Loucy (cell line): ENCODE data around the gene UTP20.
"Not testable (repeated sequence)": the region's sequence is repeated elsewhere in the genome, so short reads cannot be mapped to it uniquely, and the experiment has no call there.

Experiments
- H2AFZ ChIP-seq: fragments of 200-600 bp; sonication (generic); 2 replicates; pipeline ENCODE4 v1.6.0; 2016; ENCODE audit warnings: antibody characterized with exemption, mild to moderate bottlenecking, low read length, moderate library complexity
- H3F3A ChIP-seq: fragments of 200-600 bp; 2 replicates; pipeline ENCODE4 v1.6.0; 2016; ENCODE audit warnings: antibody characterized with exemption, low read depth, mild to moderate bottlenecking
- H3K27me3 ChIP-seq: fragments of 200-600 bp; sonication (generic); 2 replicates; pipeline ENCODE4 v1.6.1; 2014; ENCODE audit warnings: low read length, mild to moderate bottlenecking; ENCODE audit not compliant: insufficient read depth, poor library complexity, severe bottlenecking
- H3K36me3 ChIP-seq: fragments of 200-600 bp; sonication (generic); 2 replicates; pipeline ENCODE4 v1.6.1; 2016; ENCODE audit warnings: low read length; ENCODE audit not compliant: insufficient read depth
- H3K4me1 ChIP-seq: fragments of 200-600 bp; sonication (generic); 2 replicates; pipeline ENCODE4 v1.5.1; 2014; ENCODE audit warnings: low read length, mild to moderate bottlenecking; ENCODE audit not compliant: insufficient read depth, poor library complexity, severe bottlenecking
- H3K4me2 ChIP-seq: fragments of 200-600 bp; sonication (generic); 2 replicates; pipeline ENCODE4 v1.6.0; 2014; ENCODE audit warnings: antibody characterized with exemption, low read length, low read depth, mild to moderate bottlenecking; ENCODE audit not compliant: poor library complexity, severe bottlenecking
- H3K4me3 ChIP-seq: fragments of 200-600 bp; sonication (generic); 2 replicates; pipeline ENCODE4 v1.5.1; 2014; ENCODE audit warnings: low read length, mild to moderate bottlenecking, mixed read lengths; ENCODE audit not compliant: poor library complexity, severe bottlenecking
- H3K79me2 ChIP-seq: fragments of 200-600 bp; sonication (generic); 2 replicates; pipeline ENCODE4 v1.6.1; 2014; ENCODE audit warnings: low read length; ENCODE audit not compliant: insufficient read depth
- H3K9ac ChIP-seq: fragments of 200-600 bp; sonication (generic); 2 replicates; pipeline ENCODE4 v1.6.0; 2014; ENCODE audit warnings: mild to moderate bottlenecking, low read depth, low read length, moderate library complexity; ENCODE audit not compliant: poor library complexity, severe bottlenecking
- H3K9me2 ChIP-seq: fragments of 200-600 bp; sonication (generic); replicated peaks from 2 replicates; pipeline ENCODE4 v1.6.1; 2016; ENCODE audit warnings: low read depth, low read length, mixed read lengths
- H3K9me3 ChIP-seq: fragments of 200-600 bp; sonication (generic); 2 replicates; pipeline ENCODE4 v1.6.1; 2014; ENCODE audit warnings: mild to moderate bottlenecking, antibody characterized with exemption, low read length, low read depth; ENCODE audit not compliant: insufficient read depth
- H4K20me1 ChIP-seq: fragments of 200-600 bp; sonication (generic); 2 replicates; pipeline ENCODE4 v1.6.0; 2014; ENCODE audit warnings: antibody characterized with exemption, low read length, mild to moderate bottlenecking; ENCODE audit not compliant: insufficient read depth, poor library complexity, severe bottlenecking
- CTCF ChIP-seq: fragments of 200-600 bp; sonication (generic); conservative IDR thresholded peaks from 2 replicates; pipeline ENCODE4 v1.5.1; 2014; ENCODE audit warnings: mild to moderate bottlenecking, antibody characterized with exemption, low read length
- EZH2phosphoT487 ChIP-seq: fragments of 200-600 bp; IDR thresholded peaks from 2 replicates; pipeline ENCODE4 v1.6.1; 2018; ENCODE audit warnings: antibody characterized with exemption, mild to moderate bottlenecking, moderate library complexity, borderline replicate concordance

UTP20 gene

DNA sequence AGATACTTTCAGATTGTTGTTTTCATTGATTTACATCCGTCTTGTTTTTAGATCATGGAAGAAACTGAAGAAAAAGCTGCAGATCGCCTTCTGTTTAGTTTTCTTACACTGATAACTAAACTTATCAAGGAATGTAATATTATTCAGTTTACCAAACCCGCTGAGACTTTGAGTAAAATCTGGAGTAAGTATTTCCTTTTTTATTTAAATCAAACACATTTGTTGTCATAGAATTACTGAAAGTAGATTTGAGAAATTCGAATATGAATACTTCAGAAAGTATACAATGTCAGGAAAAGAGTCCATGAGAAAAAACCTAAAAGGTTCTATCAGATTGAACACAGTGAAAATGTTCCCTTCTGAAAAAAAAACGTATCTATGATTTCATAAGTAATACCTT is 95.7 kb downstream of the UTP20 start:
- Histone ChIP-seq H3K9me2 (no peaks in the 10 kb centered on the region), H3K9ac (no peak overlapping the region), H3K4me3 (no peak overlapping the region), H3K27me3 (no peaks in the 10 kb centered on the region), H3K9me3 (no peaks in the 10 kb centered on the region), H3K36me3 (peaks cover 46% of the 10 kb centered on the region; the same call in 1 of the 2 replicates), H4K20me1 (no peaks in the 10 kb centered on the region), H3F3A (no peaks in the 10 kb centered on the region), H3K4me1 (no peaks in the 10 kb centered on the region), H2AFZ (no peak overlapping the region), H3K4me2 (no peak overlapping the region), H3K79me2 (no peaks in the 10 kb centered on the region)
- TF ChIP-seq CTCF: no peak
- TF ChIP-seq EZH2phosphoT487: no peak

DNA sequence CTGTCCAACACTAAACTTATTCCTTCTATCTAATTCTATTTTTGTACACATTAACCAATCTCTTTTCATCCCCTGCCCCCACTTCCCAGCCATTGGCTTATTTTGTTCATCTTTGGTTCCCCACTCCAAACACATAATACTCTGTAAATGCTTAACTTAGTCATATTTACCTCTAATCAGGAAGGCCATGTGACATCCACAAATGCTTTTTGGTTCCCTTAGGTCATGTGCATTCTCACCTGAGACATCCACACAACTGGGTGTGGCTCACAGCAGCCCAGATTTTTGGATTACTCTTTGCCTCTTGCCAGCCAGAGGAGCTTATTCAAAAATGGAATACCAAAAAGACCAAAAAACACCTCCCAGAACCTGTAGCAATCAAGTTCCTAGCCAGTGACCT is 99.2 kb downstream of the UTP20 start:
- Histone ChIP-seq H3K9ac (no peak overlapping the region), H4K20me1 (no peaks in the 10 kb centered on the region), H3K36me3 (peaks cover 57% of the 10 kb centered on the region; the same call in 1 of the 2 replicates), H3K4me1 (no peaks in the 10 kb centered on the region), H3K27me3 (no peaks in the 10 kb centered on the region), H3K9me2 (no peaks in the 10 kb centered on the region), H3K4me3 (no peak overlapping the region), H3K4me2 (no peak overlapping the region), H2AFZ (no peak overlapping the region), H3F3A (no peaks in the 10 kb centered on the region), H3K79me2 (no peaks in the 10 kb centered on the region), H3K9me3 (no peaks in the 10 kb centered on the region)
- TF ChIP-seq CTCF: no peak
- TF ChIP-seq EZH2phosphoT487: no peak

DNA sequence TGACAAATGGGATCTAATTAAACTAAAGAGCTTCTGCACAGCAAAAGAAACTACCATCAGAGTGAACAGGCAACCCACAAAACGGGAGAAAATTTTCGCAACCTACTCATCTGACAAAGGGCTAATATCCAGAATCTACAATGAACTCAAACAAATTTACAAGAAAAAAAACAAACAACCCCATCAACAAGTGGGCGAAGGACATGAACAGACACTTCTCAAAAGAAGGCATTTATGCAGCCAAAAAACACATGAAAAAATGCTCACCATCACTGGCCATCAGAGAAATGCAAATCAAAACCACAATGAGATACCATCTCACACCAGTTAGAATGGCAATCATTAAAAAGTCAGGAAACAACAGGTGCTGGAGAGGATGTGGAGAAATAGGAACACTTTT is 111.3 kb downstream of the UTP20 start:
- not testable (repeated sequence) for H3K79me2 ChIP-seq, H2AFZ ChIP-seq, H3K4me2 ChIP-seq, H3K4me1 ChIP-seq, H3K4me3 ChIP-seq, H3F3A ChIP-seq, H3K9me2 ChIP-seq, H4K20me1 ChIP-seq, H3K9ac ChIP-seq, H3K9me3 ChIP-seq, H3K27me3 ChIP-seq
- peaks cover 52% of the 10 kb centered on the region for H3K36me3 ChIP-seq

DNA sequence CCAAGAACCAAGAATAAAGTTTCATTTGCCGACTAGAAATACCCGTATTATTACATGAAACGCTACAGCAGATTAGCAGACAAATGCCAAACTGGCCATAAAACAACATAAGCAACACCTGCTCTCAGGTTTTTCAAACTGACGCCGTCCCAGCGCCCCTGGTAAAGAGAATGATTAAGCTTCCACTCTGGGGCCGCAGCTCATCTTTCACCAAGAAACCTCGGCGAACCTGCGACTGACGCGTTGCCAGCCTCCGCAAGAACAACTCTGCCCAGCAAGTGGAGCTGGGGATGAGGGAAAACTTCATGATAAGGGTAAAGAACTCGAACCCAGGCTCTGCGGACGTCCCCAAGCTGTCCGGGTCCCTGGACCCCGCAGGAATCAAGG is 127.1 kb downstream of the UTP20 start:
- Histone ChIP-seq H3F3A (no peaks in the 10 kb centered on the region), H3K36me3 (no peaks in the 10 kb centered on the region), H3K9ac (peak overlapping the region; percentile 96), H3K4me1 (peaks cover 24% of the 10 kb centered on the region), H2AFZ (peak overlapping the region; percentile 95), H3K4me3 (peak overlapping the region; percentile 100), H3K9me3 (no peaks in the 10 kb centered on the region), H3K79me2 (peaks cover 50% of the 10 kb centered on the region), H3K9me2 (no peaks in the 10 kb centered on the region), H4K20me1 (peaks cover 25% of the 10 kb centered on the region), H3K4me2 (peak overlapping the region; percentile 100), H3K27me3 (no peaks in the 10 kb centered on the region)
- TF ChIP-seq CTCF: no peak
- TF ChIP-seq EZH2phosphoT487: no peak
